Left forelimb (tissue), 1 donor: ENCODE measurements around the gene NKAIN1.
"Not testable (repeated sequence)": the region's sequence is repeated elsewhere in the genome, so short reads cannot be mapped to it uniquely, and the experiment has no call there.

ENCODE experiments used
- DNase-seq: peaks from one replicate; pipeline ENCODE4 v3.0.0-alpha.2; 2018; ENCODE audit warnings: low spot score

NKAIN1 gene

GRCh38 chr1:31239653-31240241, at the start of gene NKAIN1:
TSS of gene NKAIN1 (minus strand) at chr1:31239887. CDS start at chr1:31239547, 340 bp downstream.
- no peak for DNase-seq

- DNase-seq = no peak
Observed at GRCh38 chr1:31289021-31289420, 49.3 kb upstream of the NKAIN1 start.

- not testable (repeated sequence) for DNase-seq
Observed at GRCh38 chr1:31287791-31288190, 48.1 kb upstream of the NKAIN1 start.

GRCh38 chr1:31282426-31282825, 42.7 kb upstream of the NKAIN1 start:
- DNase-seq = not testable (repeated sequence)

GRCh38 chr1:31273619-31274018, 33.9 kb upstream of the NKAIN1 start:
- DNase-seq = no peak

- no peak for DNase-seq
Observed at GRCh38 chr1:31272369-31272768, 32.7 kb upstream of the NKAIN1 start.

- DNase-seq = no peak
Observed at GRCh38 chr1:31266547-31266946, 26.9 kb upstream of the NKAIN1 start.

- no peak for DNase-seq
Observed at GRCh38 chr1:31264790-31265386, 25.2 kb upstream of the NKAIN1 start.

- DNase-seq = no peak
Observed at GRCh38 chr1:31263408-31263807, 23.7 kb upstream of the NKAIN1 start.

- not testable (repeated sequence) for DNase-seq
Observed at GRCh38 chr1:31262393-31262792, 22.7 kb upstream of the NKAIN1 start.

- no peak for DNase-seq
Observed at GRCh38 chr1:31261916-31262315, 22.2 kb upstream of the NKAIN1 start.

GRCh38 chr1:31259746-31260145, 20.1 kb upstream of the NKAIN1 start:
- no peak for DNase-seq

- no peak for DNase-seq
Observed at GRCh38 chr1:31258581-31258980, 18.9 kb upstream of the NKAIN1 start.

GRCh38 chr1:31257213-31257612, 17.5 kb upstream of the NKAIN1 start:
- no peak for DNase-seq

- DNase-seq = no peak
Observed at GRCh38 chr1:31249854-31250253, 10.2 kb upstream of the NKAIN1 start.

GRCh38 chr1:31248276-31248675, 8.6 kb upstream of the NKAIN1 start:
- DNase-seq = no peak

GRCh38 chr1:31244326-31244725, 4.6 kb upstream of the NKAIN1 start:
- DNase-seq = no peak

GRCh38 chr1:31243501-31244286, 4.0 kb upstream of the NKAIN1 start:
- DNase-seq = no peak

- no peak for DNase-seq
Observed at GRCh38 chr1:31241321-31241720, 1.6 kb upstream of the NKAIN1 start.

- no peak for DNase-seq
Observed at GRCh38 chr1:31238986-31239613, 587 bp downstream of the NKAIN1 start.

- DNase-seq = no peak
Observed at GRCh38 chr1:31238612-31238985, 1.1 kb downstream of the NKAIN1 start.

- DNase-seq = no peak
Observed at GRCh38 chr1:31234870-31235269, 4.8 kb downstream of the NKAIN1 start.
